ENCODE measurements around the gene FBN1. TPM values are rescaled to one million over a fixed set of nuclear protein-coding genes. Genes with fewer than 3 reads are reported as not detected.

Gene FBN1
- total RNA-seq, 1 donor from 2014 or later = 54.0 TPM

DNA sequence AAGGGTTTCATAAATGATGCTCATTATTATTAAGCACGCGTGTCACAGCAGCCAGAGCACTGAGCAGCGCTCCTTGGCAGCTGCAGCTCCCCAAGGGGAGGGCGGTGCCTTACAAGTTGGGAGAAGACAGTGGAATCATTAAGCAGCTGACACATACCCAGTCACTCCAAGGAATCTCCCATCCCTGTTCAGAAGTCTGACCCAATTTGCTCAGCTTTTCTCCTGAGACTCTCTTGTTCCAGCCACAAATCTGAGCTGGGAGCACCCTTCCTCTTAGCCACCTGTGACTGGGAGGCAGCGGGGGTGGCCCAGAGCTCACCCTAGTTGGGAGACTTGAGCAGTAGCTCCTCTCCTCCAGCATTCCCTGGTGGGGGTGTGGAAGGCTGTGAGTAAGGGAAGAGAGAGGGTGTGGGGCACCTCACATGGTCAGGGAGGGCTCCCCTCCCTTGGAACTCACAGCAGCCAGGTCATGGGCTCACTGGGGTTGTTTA, 249.9 kb downstream of the FBN1 start:
- H3K27ac Mint-ChIP-seq (ENCODE audit: unreplicated experiment) = no peak overlapping the region

DNA sequence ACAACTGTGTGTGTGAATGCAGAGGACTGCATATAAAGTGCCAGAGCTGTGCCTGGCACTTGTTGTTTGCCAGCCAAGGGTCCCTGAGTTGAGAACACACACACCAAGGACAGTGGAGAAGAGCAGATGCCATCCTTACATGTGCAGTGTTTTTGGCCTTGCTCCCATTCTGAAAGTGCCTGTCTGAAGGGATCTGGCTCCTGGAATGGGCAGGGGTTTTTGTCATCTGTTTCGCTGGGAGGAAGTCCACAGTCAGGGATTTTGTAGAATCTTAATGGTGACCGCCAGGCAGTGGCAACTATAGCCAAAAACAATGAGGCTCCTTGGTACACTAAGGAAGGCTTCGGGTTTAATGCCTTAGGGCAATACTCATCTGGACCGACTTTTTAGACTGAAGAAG, 250.5 kb downstream of the FBN1 start:
- DNase-seq (ENCODE audit: low spot score) = no peak
- no peak overlapping the region for H3K4me3 Mint-ChIP-seq (ENCODE audit: unreplicated experiment)
- no peak overlapping the region for H3K27ac Mint-ChIP-seq (ENCODE audit: unreplicated experiment)
- H3K36me3 Mint-ChIP-seq (ENCODE audit: low read depth, unreplicated experiment) = no peaks in the 10 kb centered on the region
- peaks cover 5% of the 10 kb centered on the region for H3K4me1 Mint-ChIP-seq (ENCODE audit: unreplicated experiment)
- no peak for TF ChIP-seq CTCF (IDR thresholded peaks at IDR 0.05; ENCODE audit: unreplicated experiment)
- no peaks in the 10 kb centered on the region for H3K9me3 Mint-ChIP-seq (ENCODE audit: unreplicated experiment)
- H3K27me3 Mint-ChIP-seq (ENCODE audit: unreplicated experiment) = no peaks in the 10 kb centered on the region

More for the DNA sequence above, 249.9 kb downstream of the FBN1 start:
- Mint-ChIP-seq H3K4me1 (ENCODE audit: unreplicated experiment) (peaks cover 5% of the 10 kb centered on the region), H3K9me3 (ENCODE audit: unreplicated experiment) (no peaks in the 10 kb centered on the region), H3K27me3 (ENCODE audit: unreplicated experiment) (no peaks in the 10 kb centered on the region), H3K4me3 (ENCODE audit: unreplicated experiment) (no peak overlapping the region), H3K36me3 (ENCODE audit: low read depth, unreplicated experiment) (no peaks in the 10 kb centered on the region)
- DNase-seq (ENCODE audit: low spot score) = no peak
- TF ChIP-seq CTCF (IDR thresholded peaks at IDR 0.05; ENCODE audit: unreplicated experiment) = no peak

DNA sequence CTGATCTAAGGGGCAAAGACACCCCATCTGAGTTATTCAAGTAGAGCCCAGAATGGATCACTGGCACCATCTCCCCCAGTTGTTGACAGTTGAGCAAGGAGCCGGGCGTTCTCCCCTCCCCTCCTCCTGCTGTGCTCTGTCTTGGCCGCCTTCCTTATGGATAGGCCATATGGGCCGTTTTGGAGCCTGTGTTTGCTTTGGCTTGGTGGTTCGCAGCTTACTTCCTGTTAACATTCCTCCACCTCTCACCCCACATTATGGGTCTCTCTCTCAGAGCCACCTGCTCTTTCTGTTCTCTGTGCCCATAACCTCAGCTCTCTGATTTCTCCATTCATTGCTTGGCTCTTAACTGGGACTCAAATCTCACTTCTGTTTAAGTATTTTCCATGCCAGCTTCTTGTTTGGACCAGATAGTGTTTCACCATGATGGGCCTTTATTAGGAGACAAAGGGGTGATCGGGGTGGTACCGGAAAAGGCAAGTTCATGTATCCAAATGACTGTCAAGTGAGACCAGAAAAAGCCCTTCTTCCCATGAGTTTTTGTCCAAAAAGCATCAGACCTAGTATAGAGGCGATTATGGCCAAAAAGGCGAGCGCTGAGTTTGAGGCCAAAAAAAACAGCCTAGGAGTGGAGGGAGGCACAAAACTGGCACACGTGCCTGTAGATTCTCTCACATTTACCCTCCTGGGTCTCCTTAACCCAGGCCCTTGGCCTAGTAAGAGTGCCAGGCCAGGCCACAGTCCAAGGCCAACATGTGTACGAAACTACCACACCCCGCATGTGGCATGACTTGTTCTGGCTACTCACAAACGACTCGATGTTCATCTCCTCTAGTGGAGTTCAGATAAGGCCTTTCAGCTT, 251.6 kb downstream of the FBN1 start:
- Mint-ChIP-seq H3K27me3 (ENCODE audit: unreplicated experiment) (no peaks in the 10 kb centered on the region), H3K4me1 (ENCODE audit: unreplicated experiment) (peaks cover 5% of the 10 kb centered on the region), H3K36me3 (ENCODE audit: low read depth, unreplicated experiment) (no peaks in the 10 kb centered on the region), H3K27ac (ENCODE audit: unreplicated experiment) (no peak overlapping the region), H3K9me3 (ENCODE audit: unreplicated experiment) (no peaks in the 10 kb centered on the region), H3K4me3 (ENCODE audit: unreplicated experiment) (no peak overlapping the region)
- no peak for TF ChIP-seq CTCF (IDR thresholded peaks at IDR 0.05; ENCODE audit: unreplicated experiment)
- no peak for DNase-seq (ENCODE audit: low spot score)

DNA sequence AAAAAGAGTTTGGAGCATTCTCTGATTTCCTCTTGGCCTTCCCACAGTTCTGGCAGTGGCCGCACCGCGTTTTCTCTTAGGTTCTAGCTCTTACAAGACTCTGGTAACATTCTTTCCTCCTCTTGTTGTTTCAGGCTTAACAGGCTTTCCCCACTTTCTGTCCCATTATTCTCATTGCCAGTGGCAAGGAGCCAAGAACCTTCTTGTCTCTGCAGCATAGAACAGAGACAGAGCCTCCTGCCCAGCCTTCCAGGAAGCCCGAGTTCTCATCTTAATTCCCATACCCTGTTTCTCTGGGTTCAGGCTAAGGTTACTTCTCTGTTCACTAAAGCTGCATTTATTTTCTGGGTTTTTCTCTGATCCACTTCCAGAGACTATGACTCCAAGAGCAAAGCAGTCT, 253.2 kb downstream of the FBN1 start:
- no peak overlapping the region for H3K4me3 Mint-ChIP-seq (ENCODE audit: unreplicated experiment)
- H3K27ac Mint-ChIP-seq (ENCODE audit: unreplicated experiment) = no peak overlapping the region
- TF ChIP-seq CTCF (IDR thresholded peaks at IDR 0.05; ENCODE audit: unreplicated experiment) = no peak
- no peaks in the 10 kb centered on the region for H3K36me3 Mint-ChIP-seq (ENCODE audit: low read depth, unreplicated experiment)
- no peak for DNase-seq (ENCODE audit: low spot score)
- H3K9me3 Mint-ChIP-seq (ENCODE audit: unreplicated experiment) = no peaks in the 10 kb centered on the region
- H3K4me1 Mint-ChIP-seq (ENCODE audit: unreplicated experiment) = peaks cover 5% of the 10 kb centered on the region
- no peaks in the 10 kb centered on the region for H3K27me3 Mint-ChIP-seq (ENCODE audit: unreplicated experiment)

GRCh38 chr15:48391950-48392349, 253.6 kb downstream of the FBN1 start:
- Mint-ChIP-seq H3K27me3 (ENCODE audit: unreplicated experiment) (no peaks in the 10 kb centered on the region), H3K36me3 (ENCODE audit: low read depth, unreplicated experiment) (no peaks in the 10 kb centered on the region), H3K4me1 (ENCODE audit: unreplicated experiment) (peaks cover 5% of the 10 kb centered on the region), H3K9me3 (ENCODE audit: unreplicated experiment) (no peaks in the 10 kb centered on the region), H3K27ac (ENCODE audit: unreplicated experiment) (no peak overlapping the region), H3K4me3 (ENCODE audit: unreplicated experiment) (no peak overlapping the region)
- no peak for TF ChIP-seq CTCF (IDR thresholded peaks at IDR 0.05; ENCODE audit: unreplicated experiment)
- DNase-seq (ENCODE audit: low spot score) = no peak
